Measurements from ENCODE around the gene TIGAR.

Gene TIGAR

DNA sequence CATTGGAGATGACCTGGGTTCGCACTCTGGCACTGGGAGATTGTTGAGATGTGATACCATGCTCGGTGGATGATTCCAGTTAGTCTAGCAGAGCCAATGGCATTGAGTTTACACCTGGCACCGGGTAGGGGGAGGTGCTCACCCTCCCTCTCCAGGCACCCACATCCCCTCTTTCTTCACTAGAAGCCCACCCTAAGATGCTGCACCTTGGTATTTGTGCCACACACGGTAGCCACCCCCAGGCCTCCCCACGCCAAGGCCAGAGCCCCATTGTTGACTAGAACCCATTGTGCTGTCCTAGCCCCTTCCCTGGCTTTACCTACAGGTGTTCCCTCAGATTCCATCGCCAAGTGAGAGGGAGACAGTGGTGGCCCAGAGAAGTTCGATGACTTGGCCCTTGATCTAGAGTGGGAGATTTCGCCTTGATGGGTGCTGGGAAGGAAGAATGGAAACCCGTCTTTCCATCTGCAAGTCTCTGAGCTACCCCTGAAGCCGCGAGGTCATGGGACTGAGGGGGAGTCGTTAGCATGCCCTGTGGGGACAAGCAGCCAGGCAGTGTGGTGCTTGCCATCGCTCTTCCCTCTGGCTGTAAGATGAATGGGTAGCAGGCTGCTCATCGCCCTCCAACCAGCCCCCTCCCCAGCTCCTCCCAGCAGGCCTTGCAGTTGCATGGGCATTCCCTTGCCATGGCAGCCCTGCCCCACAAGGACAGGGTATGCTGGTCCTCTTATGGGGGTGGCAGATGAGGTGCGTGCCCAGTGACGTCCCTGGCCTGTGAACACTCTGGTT lies 38.7 kb upstream of the TIGAR start:
- no peak for DNase-seq (ENCODE audit: low read depth, low spot score)

DNA sequence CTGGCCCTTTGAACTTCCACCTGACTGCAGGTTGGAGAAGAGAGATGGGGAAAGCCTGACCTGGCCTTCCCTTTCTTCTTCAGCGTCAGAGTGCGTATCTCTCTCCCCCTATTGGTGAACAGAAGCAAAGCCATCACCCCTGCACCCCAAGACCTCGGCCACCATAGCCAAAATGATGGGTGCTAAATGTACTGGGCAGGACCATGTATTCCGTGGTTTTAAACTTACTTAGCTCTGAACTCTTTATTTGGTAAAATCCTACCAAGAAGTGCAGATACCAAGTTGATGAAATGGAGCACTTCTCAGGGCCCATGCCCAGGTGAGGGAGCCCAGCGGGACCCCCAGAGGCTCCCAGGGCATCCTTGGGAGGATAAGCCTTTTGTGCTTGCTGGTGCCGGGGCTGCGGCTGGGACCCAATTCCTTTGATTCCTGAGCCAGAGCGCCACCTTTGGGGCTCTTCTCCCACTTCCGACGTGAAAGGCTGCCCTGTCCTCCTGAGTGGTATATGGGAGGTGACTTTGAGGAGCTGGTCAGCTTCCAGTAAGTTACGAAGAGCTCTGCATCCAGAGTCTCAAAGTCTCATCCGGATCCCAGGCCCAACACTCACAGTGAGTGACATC lies 38.0 kb upstream of the TIGAR start:
- H3K27ac ChIP-seq: no peak overlapping the region
- no peak for DNase-seq (ENCODE audit: low read depth, low spot score)

More for the DNA sequence above, 38.7 kb upstream of the TIGAR start:
- no peak overlapping the region for H3K27ac ChIP-seq

DNA sequence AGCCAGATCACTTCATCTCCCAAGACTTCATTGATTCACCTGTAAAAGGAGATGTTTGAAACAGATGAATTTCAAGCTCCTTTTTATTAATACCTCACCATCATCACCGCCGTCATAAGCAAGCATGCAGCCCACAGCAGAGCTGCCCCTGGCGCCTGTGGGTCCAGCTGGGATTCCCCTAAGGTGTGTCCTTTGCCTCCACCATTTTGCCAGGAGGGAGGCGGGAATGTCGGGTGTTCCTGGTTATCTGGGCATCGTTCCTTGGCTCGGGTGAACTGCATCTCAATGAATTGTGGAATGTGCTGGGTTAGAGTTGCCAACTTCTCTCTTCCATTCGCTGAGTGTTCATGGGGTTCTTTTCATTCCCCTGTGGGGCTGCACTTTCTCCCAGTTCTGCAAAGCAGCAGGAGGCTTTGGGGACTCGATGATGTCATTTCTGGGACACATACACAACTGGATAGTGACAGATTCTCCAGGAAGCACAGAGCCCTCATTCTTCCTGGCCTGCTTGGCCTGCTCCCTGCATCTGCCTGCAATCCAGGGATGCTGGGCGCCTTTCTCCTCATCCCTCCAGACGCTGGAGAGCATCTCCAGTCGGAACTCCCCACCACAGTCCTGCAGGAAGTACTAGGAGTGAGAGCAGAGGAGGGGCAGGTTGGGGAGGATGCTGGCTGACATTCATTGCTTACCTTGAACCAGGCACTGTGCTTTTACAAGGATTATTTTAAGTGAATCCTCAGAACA lies 37.3 kb upstream of the TIGAR start:
- no peak for DNase-seq (ENCODE audit: low read depth, low spot score)

DNA sequence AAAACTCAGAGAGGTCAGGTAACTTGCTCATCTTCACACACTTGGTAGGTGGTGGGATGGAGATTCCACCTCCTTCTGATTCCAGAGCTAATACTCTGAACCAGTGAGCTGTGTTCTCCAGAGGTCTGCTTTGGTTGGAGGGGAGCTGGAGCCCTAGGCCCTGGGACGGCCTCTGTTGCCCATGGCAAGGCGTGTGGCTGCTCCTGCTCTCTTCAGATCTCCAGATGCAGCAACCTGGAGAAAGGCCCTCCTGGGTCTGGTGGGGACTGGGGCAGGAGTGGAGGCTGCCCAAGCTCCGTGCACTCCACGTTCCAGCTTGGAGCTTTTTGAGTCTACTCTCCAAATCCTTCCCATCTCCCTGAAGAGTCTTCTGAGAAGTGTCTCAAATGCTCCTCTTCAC lies 36.7 kb upstream of the TIGAR start:
- DNase-seq (ENCODE audit: low read depth, low spot score): no peak

More for the DNA sequence above, 37.3 kb upstream of the TIGAR start:
- H3K27ac ChIP-seq: no peak overlapping the region

DNA sequence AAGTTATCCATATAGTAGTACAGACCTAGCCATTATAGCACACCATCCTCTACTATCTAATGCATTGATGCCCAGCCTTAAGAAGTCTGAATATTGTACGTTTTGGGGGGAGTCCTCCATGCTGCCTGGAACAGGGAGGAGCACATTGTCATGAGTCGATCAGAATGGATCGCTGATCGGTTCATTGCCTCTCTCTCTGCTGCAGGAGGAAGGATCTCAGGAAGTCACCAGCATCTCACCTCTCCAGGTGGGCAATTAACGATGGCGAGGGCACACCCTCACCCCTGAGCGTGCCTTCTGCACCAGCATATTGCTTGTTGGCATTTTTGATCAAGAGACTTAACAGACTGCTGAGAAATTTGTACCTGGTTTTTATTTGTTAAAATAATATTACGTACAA lies 35.9 kb upstream of the TIGAR start:
- DNase-seq (ENCODE audit: low read depth, low spot score): no peak
- no peak overlapping the region for H3K27ac ChIP-seq

More for the DNA sequence above, 36.7 kb upstream of the TIGAR start:
- H3K27ac ChIP-seq: no peak overlapping the region

DNA sequence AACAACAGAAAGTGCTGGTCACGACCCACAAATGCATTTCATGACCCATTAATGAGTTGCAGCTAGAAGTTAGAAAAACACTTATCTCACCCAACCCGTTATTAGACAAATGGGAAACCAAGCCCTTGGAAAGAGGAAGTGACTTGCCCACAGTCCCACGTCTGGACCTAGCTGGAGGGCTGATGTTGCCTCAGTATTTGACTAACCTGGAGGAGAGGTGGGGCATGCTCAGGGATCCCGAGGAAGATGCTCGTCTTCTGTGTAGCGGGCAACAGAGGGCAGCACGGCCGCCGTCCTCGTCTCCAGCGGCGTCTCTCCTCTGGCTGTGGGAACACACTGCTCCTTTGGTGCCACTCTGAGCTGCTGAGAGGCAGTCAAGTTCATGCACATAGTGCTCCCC lies 34.8 kb upstream of the TIGAR start:
- H3K27ac ChIP-seq: no peak overlapping the region
- DNase-seq (ENCODE audit: low read depth, low spot score): no peak

- no peak for DNase-seq (ENCODE audit: low read depth, low spot score)
- no peak overlapping the region for H3K27ac ChIP-seq
Measured at GRCh38 chr12:4286771-4287317, 34.2 kb upstream of the TIGAR start.

- DNase-seq (ENCODE audit: low read depth, low spot score): no peak
- H3K27ac ChIP-seq: no peak overlapping the region
Measured at GRCh38 chr12:4287325-4288211, 33.4 kb upstream of the TIGAR start.

DNA sequence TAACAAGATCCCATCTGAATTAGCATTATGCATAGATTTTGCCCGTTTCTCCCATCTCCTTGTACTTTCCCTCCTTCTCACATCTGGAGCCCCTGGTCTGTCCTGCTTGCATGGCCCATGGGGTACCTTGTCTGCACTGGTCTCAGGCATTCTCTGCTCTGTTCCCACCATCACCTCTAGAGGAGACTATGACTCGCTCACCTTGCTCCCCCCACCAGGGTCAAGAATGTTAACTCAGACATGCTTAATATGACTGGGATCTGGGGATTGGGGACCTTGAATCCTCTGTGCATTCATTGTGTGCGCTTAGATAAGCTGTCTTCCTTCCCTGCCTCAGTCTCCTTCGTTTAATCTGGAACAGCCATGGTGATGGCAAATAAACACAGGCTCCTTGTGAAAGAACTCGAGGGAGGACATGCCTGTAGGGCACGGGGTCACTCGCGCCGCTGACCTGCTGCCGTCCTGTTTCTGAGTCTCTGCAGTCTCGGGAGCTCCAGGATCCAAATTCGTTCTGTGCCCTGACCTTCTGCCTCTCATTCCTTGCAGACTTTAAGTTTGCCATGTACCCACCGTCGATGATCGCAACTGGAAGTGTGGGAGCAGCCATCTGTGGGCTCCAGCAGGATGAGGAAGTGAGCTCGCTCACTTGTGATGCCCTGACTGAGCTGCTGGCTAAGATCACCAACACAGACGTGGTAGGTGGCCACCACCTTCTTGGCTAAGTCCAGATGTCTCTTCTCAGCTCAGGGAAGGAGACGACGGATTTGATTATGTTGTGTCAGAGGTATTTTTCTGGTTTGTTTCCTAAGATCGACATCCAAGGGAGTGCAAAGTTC lies 32.5 kb upstream of the TIGAR start:
- H3K27ac ChIP-seq: no peak overlapping the region

GRCh38 chr12:4289231-4289878 lies 31.7 kb upstream of the TIGAR start:
- no peak overlapping the region for H3K27ac ChIP-seq
- DNase-seq (ENCODE audit: low read depth, low spot score): no peak

More for the DNA sequence above, 32.5 kb upstream of the TIGAR start:
- no peak for DNase-seq (ENCODE audit: low read depth, low spot score)

- no peak for DNase-seq (ENCODE audit: low read depth, low spot score)
- H3K27ac ChIP-seq: no peak overlapping the region
Measured at GRCh38 chr12:4289998-4290790, 30.8 kb upstream of the TIGAR start.

DNA sequence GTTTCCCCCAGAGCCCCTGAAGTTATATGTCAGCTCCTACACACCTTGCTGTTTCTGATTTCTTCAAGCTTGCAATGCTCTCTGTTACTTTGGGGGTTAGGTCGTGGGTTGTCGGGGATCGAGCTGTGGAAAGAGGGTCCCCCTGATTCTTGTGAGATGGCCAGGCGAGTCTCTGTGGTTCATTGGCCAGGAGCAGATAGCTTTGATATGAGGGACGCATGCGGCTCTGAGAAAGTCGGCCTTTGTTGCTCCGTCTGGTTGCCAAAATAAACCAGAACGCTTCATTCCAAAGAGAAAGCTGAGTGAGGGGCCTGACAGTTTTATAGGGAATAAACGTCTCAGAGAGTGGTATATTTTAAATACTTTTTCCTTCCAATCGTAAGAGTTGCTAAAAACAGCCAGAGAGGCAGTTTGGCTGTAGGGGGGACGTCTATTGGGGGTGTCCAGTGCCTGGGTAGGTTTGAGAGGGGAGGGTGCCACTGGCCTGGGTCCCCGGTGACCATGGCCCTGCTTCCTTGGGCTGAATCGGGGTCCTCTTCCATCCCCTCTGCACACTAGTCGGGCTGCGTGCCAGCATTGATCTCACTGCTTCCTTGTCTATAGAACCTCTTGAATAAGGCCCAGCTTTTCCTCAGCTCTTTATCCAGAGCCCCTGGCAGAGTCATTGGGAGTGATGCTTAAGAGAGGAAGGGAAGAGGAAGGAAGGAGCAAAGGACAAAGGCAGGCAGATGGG lies 28.5 kb upstream of the TIGAR start:
- DNase-seq (ENCODE audit: low read depth, low spot score): no peak
- H3K27ac ChIP-seq: no peak overlapping the region

DNA sequence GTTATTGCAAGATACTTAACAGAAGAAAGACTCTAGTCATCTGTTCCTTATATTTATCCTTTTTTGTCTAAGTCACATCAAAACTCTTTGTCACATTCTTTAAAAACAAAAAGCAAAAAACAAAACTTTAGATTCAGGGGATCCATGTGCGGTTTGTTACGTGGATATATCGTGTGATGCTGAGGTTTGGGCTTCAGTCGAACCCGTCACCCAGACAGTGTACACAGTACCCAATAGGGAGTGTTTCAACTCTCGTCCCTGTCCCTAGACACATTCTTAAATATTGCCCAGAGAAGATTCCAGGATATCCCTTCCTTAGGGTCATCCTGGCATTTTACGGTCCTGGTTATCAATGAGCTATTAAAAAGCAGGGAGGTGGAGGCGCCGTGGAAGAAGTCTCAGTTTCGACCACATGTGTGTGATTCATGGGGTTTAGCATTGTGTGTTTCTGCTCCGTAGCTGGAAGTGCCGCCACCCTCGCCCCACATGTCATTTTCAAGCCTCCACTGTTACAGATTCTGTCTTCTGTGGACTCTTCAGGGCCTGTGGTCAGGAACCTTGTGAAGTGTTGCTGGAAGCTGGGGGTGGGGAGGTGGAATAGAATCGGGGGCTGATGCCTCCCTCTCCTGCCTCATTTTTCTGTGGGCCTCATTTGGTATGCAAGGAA lies 27.6 kb upstream of the TIGAR start:
- H3K27ac ChIP-seq: no peak overlapping the region
- DNase-seq (ENCODE audit: low read depth, low spot score): no peak

GRCh38 chr12:4293966-4294505 lies 27.0 kb upstream of the TIGAR start:
- H3K27ac ChIP-seq: no peak overlapping the region
- DNase-seq (ENCODE audit: low read depth, low spot score): no peak

DNA sequence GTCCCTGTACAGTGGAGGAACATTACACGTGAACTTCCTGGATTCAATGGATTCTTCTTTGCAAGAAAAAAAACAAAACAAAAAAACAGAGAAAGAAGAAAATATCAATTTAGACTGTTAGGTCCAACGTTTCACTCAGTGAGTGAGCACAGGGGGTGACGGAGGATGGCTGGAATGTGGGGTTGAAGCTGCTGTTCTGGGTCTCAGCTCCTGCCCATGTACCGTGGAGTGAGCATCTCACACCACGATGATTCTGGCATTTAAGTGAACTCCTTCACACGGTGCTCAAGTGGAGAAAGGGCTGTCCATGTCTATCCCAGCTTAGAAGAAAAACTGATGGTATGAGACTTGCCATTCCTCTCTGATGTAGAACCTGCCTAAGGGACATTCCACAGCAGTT lies 24.3 kb upstream of the TIGAR start:
- no peak for DNase-seq (ENCODE audit: low read depth, low spot score)

GRCh38 chr12:4297617-4298016 lies 23.4 kb upstream of the TIGAR start:
- DNase-seq (ENCODE audit: low read depth, low spot score): no peak

More for the DNA sequence above, 24.3 kb upstream of the TIGAR start:
- H3K27ac ChIP-seq: no peak overlapping the region

More at GRCh38 chr12:4297617-4298016, 23.4 kb upstream of the TIGAR start:
- H3K27ac ChIP-seq: no peak overlapping the region

All from epithelial cell of prostate (primary cell).